DMS79 (cell line): ENCODE measurements around the gene CASZ1.

Experiments used
- DNase-seq: peaks from one replicate; lab custom pipeline; 2025; lab: John Stamatoyannopoulos, UW

The CASZ1 gene

GRCh38 chr1:10793129-10793651 is 3.3 kb downstream of the CASZ1 start:
- DNase-seq, result peak; percentile 66

GRCh38 chr1:10791105-10791951 is 5.1 kb downstream of the CASZ1 start:
- DNase-seq, result peak; percentile 24

- no peak for DNase-seq
These were observed 6.4 kb downstream of the CASZ1 start for GRCh38 chr1:10789803-10790702.

GRCh38 chr1:10789047-10789791 is 7.2 kb downstream of the CASZ1 start:
- no peak for DNase-seq

- DNase-seq, result no peak
These were observed 7.8 kb downstream of the CASZ1 start for GRCh38 chr1:10788592-10789006.

GRCh38 chr1:10787286-10787685 is 9.2 kb downstream of the CASZ1 start:
- DNase-seq, result no peak

- no peak for DNase-seq
These were observed 10.5 kb downstream of the CASZ1 start for GRCh38 chr1:10785728-10786638.

- DNase-seq, result no peak
These were observed 11.3 kb downstream of the CASZ1 start for GRCh38 chr1:10784998-10785727.

- DNase-seq, result no peak
These were observed 13.8 kb downstream of the CASZ1 start for GRCh38 chr1:10782491-10783244.

GRCh38 chr1:10781137-10781536 is 15.3 kb downstream of the CASZ1 start:
- no peak for DNase-seq

- DNase-seq, result peak; percentile 68
These were observed 16.6 kb downstream of the CASZ1 start for GRCh38 chr1:10779841-10780240.

- DNase-seq, result peak; percentile 91
These were observed 17.2 kb downstream of the CASZ1 start for GRCh38 chr1:10779201-10779600.

GRCh38 chr1:10778640-10779039 is 17.8 kb downstream of the CASZ1 start:
- peak; percentile 62 for DNase-seq

- DNase-seq, result no peak
These were observed 18.5 kb downstream of the CASZ1 start for GRCh38 chr1:10777749-10778574.

- DNase-seq, result peak; percentile 89
These were observed 20.1 kb downstream of the CASZ1 start for GRCh38 chr1:10776190-10776905.

- peak; percentile 35 for DNase-seq
These were observed 20.7 kb downstream of the CASZ1 start for GRCh38 chr1:10775763-10776162.

GRCh38 chr1:10774615-10775310 is 21.7 kb downstream of the CASZ1 start:
- DNase-seq, result no peak
